NCI-H345 treated with DMSO at 0.1 percent for 48 hours (cell line): ENCODE data around the gene PDE3A.

Source experiments
- DNase-seq: peaks from one replicate; lab custom pipeline; 2025; ENCODE audit not compliant: unreplicated experiment; lab: John Stamatoyannopoulos, UW

The PDE3A gene

DNA sequence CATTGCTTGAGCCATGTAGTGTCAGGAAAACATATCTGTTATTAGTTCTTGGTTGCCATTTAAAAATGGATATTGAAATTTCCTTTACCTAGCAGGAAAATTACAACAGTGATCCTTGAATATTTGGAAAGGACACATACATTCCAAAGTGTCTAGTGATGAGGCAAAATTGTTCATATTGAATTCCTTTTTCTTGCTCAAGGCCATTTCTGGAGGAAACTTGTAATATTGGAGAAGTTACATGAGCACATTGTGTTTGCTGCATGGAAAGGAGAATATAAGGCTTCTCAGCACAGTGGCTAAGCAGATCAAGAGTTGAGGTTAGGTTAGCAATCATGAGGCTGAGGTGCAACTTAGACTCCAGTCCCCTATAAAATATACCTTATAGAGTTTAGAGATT lies 121.9 kb downstream of the PDE3A start:
- DNase-seq = no peak

- DNase-seq = no peak
Measured at GRCh38 chr12:20491290-20491689, 123.0 kb downstream of the PDE3A start.

DNA sequence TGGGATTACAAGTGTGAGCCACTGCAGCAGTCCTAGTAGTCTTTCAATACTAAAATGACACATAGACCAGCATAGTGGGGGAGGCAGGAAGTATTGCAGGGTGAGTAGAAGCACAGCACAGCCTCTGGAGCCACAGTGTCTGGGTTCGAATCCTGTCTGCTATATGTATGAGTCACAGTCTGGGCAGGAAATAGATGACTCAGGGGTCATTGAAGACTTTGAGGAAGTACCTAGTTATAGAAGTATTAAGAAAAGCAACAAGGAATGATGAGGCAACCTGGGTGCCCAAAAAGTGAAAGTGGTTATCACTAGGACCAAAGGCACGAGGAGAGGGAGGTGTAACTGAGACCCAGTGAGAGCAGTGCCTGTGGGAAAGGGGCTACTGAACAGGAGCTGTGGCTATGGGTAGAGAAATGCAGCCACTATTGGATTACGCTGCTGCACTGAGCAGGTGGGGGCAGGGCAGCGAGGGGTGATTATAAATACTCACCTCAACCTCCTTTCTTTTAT lies 124.0 kb downstream of the PDE3A start:
- no peak for DNase-seq

DNA sequence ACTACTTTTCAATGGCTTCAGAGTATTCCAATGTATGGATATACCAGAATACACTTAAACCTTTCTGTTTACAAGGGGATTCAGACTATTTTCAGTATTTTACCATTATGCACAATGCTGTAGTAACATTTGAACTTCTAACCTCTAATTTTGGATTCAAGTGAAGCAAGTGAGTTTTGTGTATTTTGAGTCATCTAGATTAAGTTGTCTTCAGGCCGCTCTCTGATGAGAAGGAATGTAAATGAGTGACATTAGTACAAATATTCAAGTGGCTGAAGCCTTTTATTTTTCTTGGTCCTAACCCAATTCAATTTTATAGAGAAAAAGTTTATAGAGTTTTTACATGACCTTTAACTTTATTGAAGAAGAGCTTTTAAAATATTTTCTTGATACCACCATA lies 125.6 kb downstream of the PDE3A start:
- DNase-seq = no peak

DNA sequence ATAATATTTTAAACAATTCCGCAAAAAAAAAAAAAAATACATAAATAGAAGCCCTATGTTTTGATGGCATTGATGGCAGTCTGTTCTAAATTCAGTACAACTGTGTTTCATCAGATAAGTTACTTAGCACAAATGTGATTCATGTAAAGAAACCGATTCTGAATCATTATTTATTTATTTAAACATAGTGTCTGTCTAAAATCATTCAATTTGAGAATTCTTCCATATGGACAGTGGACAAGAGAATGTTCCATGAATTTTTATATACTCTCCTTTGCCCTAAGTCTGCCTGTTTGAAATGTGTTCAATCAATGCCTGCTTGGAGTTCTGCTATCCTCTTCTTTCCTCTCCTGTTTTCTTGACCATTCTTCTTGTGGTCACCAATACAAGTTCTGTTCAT lies 126.5 kb downstream of the PDE3A start:
- DNase-seq = no peak

GRCh38 chr12:20495997-20496396 lies 127.7 kb downstream of the PDE3A start:
- no peak for DNase-seq

DNA sequence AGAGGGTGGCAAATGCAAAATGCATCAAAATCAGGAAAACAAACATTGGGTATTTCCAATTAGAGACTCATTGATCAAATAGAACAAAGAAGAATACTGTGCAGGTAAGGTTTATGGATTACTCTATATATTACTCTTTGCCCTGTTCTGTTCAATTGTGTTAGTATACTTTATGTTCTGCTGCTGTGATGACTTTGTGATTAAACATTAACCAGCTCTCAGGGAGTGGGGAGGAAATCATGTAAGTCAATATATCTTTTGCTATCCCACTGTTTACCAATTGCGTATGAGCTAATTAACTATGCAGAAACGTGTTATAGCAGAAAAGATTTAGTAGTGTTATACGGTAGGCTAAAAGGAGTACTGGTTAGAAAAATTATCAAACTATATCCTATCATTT lies 129.4 kb downstream of the PDE3A start:
- DNase-seq = no peak

DNA sequence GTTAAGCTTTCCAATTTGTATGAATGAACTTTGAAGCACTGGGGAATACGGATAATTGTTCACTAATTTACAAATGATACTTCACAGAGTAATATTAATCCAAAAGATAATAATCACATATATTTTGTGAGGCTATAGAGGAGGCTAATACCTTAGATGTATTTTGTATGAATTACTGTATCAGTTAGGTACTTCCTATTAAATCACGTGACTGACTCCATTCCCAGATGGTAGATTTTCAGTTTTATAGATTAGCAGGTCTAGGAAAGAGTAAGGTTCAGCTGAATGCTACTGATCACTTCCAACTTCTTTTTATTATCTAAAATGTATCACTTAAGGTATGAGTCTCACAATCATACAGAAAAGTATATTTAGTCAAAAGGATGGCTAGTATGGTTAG lies 133.6 kb downstream of the PDE3A start:
- no peak for DNase-seq

DNA sequence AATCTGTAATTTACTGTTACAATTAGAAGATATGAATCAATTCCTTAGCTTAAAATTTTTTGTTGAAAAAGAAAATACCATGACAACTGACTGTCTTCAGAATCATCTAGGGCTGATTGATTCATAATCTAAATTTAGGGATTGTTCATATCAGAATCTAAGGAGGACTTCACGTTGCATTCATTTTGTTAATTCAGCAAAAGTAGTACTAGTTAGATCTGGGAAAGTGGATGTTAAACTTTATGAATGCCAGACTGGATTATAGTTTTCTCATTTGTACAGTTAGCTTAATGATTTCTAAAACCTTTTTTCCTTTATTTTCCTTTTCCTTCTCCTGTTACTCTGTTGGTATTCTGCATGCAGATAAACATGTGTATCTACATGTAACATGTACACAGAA lies 135.5 kb downstream of the PDE3A start:
- no peak for DNase-seq

DNA sequence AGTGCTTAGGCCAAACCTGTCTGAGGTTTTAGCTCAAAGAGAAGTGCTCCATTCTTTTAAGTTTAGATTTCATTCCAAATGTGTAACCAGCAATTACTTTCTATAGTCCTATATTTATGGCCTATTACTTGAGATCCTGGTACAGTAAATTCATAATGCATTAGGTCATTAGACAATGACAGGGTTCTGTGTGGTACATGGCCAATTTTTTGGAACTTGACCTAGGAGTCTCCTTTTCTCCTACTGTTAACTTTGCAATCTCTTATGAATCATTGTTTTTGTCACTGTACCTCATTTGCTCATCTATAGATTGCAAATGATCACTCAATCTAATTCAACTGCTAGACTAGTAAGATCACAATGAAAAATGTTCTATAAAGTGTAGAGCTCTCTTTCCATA lies 136.7 kb downstream of the PDE3A start:
- DNase-seq = no peak

DNA sequence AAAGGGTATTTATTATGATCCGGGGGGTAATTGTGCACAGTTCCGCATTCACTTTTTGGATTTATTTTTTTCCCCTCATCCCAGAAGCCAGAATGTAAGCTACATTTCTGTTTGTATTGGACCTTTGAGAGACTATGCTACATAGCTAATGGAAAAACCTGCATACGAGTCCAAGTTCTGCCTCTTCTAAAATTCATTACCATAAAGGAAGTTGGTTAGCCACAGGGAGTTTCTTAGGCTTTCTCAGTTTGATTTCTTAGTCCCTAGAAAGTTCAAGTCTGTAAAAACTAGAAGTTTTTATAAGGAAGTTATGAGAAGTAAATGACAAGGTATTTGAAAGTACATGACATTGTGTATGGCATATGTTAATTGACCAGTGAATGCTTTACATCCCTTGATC lies 138.7 kb downstream of the PDE3A start:
- no peak for DNase-seq

GRCh38 chr12:20507711-20508110 lies 139.4 kb downstream of the PDE3A start:
- DNase-seq = no peak

GRCh38 chr12:20508359-20508758 lies 140.0 kb downstream of the PDE3A start:
- DNase-seq = no peak

- no peak for DNase-seq
Measured at GRCh38 chr12:20508962-20509361, 140.6 kb downstream of the PDE3A start.

DNA sequence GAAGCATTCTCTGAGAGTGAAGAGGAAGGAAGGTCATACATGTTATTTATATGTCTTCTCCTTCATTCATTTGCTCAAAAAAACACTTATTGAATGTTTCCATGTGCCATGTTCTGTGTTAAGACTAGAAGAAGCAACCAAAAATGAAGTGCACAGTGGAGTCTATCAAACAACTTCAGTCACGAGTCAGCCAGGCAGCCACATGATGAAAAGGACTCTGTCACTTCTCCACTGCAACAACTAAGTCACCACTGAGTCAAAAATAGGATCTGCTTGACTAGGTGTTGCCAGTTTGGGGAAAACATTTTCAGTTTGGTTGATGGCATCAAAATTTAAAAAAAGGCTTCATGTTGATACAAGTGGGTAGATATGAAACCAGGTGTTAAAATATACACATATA lies 142.5 kb downstream of the PDE3A start:
- no peak for DNase-seq

DNA sequence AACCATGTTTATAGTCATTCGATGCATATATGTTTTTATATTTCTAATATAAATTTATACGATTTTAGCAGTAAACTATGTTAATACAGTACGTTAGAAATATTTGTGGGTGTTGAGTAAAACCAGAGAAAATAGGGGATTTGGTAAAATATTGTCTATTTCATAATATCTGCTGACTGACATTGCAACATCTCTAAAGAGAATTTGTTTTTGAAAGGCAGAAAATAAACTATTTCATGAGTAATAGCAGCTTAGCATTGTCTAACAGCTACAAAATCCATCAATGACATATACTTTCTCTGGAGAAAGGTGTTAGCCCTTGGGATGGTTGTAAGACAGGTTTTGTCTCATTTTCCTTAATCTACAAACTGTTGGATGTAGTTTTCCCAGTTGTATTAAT lies 144.9 kb downstream of the PDE3A start:
- no peak for DNase-seq

DNA sequence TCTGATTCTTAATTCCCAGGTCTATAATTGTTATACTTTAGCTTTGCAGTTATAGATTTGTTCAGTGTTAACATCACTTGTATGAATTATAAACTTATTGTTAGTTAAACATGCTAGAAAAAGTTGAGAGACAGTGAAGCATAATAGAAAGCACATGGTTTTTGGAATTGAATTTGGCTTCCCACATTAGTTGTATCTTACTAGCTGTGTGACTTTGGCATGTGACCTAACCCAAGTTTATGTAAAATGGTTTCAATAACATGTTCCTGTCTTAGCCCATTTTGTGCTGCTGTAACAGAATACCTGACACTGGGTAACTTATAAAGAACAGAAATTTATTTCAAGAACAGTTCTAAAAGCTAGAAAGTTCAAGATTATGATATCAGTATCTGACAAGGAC lies 146.3 kb downstream of the PDE3A start:
- no peak for DNase-seq

DNA sequence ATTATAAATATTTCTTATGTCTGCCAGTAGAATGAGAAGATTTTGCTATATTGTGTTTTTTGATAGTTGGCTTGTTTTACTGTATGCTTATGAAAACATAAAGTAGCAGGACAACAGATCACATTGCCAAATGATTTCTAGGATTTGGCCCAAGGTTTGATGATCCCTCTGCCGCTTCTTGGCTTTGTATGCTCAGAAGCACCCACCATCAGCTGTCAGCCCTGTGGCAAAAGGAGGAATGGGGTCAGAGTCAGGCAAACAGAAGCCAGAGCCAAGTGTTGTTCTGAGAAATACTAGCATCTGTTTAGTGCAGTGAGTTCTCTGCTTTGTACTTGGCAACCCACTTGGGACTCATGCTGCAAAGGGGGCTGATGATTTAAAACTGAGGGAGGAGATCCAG lies 152.2 kb downstream of the PDE3A start:
- DNase-seq = no peak

GRCh38 chr12:20523658-20524057 lies 155.3 kb downstream of the PDE3A start:
- no peak for DNase-seq

- no peak for DNase-seq
Measured at GRCh38 chr12:20524113-20524512, 155.8 kb downstream of the PDE3A start.

DNA sequence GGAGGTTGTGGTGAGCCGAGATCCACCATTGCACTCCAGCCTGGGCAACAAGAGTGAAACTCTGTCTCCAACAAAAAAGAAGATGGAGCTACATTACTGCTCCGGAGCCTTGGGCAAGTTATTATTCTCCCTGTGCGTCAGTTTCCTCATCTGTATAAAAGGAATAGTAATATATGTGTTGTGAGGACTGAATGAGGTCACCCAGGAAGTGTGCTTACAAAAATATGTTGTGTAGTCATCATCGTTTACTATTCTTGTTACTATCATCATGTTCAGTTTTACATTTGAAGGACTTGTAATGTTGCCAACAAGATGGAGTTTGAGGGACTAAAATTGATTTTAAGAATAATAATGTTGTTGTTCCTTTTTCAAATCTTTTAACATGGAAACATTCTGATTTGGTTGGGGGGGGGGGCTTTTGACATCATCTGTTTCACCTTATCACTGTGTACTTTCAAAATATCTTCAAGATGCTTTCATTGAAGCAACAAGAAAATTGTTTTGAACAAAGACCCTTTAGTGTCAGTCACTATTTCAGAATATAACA lies 156.8 kb downstream of the PDE3A start:
- DNase-seq = no peak

- DNase-seq = no peak
Measured at GRCh38 chr12:20527417-20528163, 159.3 kb downstream of the PDE3A start.

DNA sequence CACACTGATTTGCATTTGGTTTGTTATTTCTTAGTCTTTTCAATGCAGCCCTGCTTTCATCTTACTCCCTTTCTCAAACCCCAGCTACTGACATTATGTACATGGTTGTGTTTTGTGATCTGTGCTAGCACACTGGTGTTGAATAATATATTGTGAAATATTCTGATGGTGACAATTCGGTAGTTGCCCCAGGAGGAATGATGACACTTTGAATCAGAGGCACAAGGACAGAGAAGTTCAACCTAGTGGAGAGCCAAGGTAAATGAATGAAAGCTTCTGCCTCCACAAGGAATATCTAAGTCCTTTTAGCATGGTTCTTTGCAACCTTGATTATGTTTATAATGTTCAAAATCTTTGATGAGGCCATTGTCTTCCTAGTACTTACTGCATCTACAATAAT lies 159.9 kb downstream of the PDE3A start:
- DNase-seq = no peak
